ENCODE data around the gene POU2F1.

GRCh38 chr1:167447521-167448136, 226.9 kb downstream of the POU2F1 start:
- TF ChIP-seq CTCF (IDR thresholded peaks at IDR 0.05) (no peak), POLR2A (IDR thresholded peaks at IDR 0.05) (no peak)

Measured in adrenal gland (tissue), 5 donors.